A549 (cell line): ENCODE data around the gene PNPLA2. TPM values are rescaled to one million over a fixed set of nuclear protein-coding genes. Genes with fewer than 3 reads are reported as not detected.
A peak's percentile ranks its signal among the peaks of the same experiment; 100 is the strongest.

Experiments
- ATAC-seq, 2 experiments: fragments of 200-7000 bp in 1 of 2; fragments of >200 bp in 1 of 2; cut with Nextera tagmentation in 1 of 2; cut with Tn5 transposase in 1 of 2; 3 replicates each; pipeline versions ENCODE4 v1.8.0 to v1.9.1; 2018 to 2020; ENCODE audit warnings: mild to moderate bottlenecking in 1 of 2, moderate library complexity in 1 of 2
- CTCF ChIA-PET: fragments of 300-600 bp; sonication (Branson Sonifier 250); formaldehyde crosslinking; extraction: SDS; loops from one replicate; lab custom pipeline; 2021; ENCODE audit warnings: antibody characterized with exemption, inconsistent platforms; lab: Yijun Ruan, JAX
- POLR2A ChIA-PET: fragments of 350-600 bp; formaldehyde crosslinking; extraction: SDS; loops from one replicate; lab custom pipeline; 2021; ENCODE audit warnings: antibody characterized with exemption, inconsistent platforms; lab: Yijun Ruan, JAX
- DNase-seq, 2 experiments: peaks; one replicate each; pipeline versions ENCODE4 v3.0.0 to v3.0.0-alpha.2; 2011 to 2016; ENCODE audit warnings: low read depth in 1 of 2, low spot score in 1 of 2
- FAIRE-seq: peaks from 2 replicates; lab custom pipeline; 2011; peaks lifted over from hg19 to GRCh38; lab: Jason Lieb, UNC
- H3K27ac ChIP-seq, 2 experiments: fragments of >200 bp; sonication (Bioruptor Twin); formaldehyde crosslinking; 3 replicates each; pipeline ENCODE4 v1.5.1; 2016 to 2017
- H3K4me1 ChIP-seq: fragments of >200 bp; sonication (Bioruptor Twin); formaldehyde crosslinking; 3 replicates; pipeline ENCODE4 v1.6.1; 2016
- H3K4me2 ChIP-seq: fragments of >200 bp; sonication (Bioruptor Twin); formaldehyde crosslinking; 3 replicates; pipeline ENCODE4 v1.6.1; 2016
- H3K4me3 ChIP-seq: fragments of >200 bp; sonication (Bioruptor Twin); formaldehyde crosslinking; 3 replicates; pipeline ENCODE4 v1.5.1; 2016
- H3K9me3 ChIP-seq: fragments of >200 bp; sonication (Bioruptor Twin); formaldehyde crosslinking; 3 replicates; pipeline ENCODE4 v1.6.1; 2016
- CBX2 ChIP-seq: fragments of 200-600 bp; sonication (generic); IDR thresholded peaks from 2 replicates; pipeline ENCODE4 v1.6.1; 2016; ENCODE audit warnings: low read depth, mild to moderate bottlenecking, borderline replicate concordance
- CHD4 ChIP-seq: fragments of 200-600 bp; sonication (generic); IDR thresholded peaks from 2 replicates; pipeline ENCODE4 v1.6.1; 2016; ENCODE audit warnings: antibody characterized with exemption, mild to moderate bottlenecking, borderline replicate concordance
- EP300 ChIP-seq, 2 experiments: fragments of >200 bp; sonication (Bioruptor Twin); formaldehyde crosslinking; IDR thresholded peaks; 2 replicates in 1 of 2; 3 replicates in 1 of 2; pipeline ENCODE4 v1.6.1; 2016 to 2017
- ESRRA ChIP-seq: fragments of 150-350 bp; IDR thresholded peaks from 2 replicates; pipeline ENCODE4 v1.6.1; 2014; ENCODE audit warnings: mild to moderate bottlenecking, low read length, borderline replicate concordance
- FOXS1 ChIP-seq: fragments of 250-450 bp; sonication (Bioruptor Pico); IDR thresholded peaks from 2 replicates; pipeline ENCODE4 v1.5.0; 2020; ENCODE audit warnings: mild to moderate bottlenecking, moderate library complexity
- GATA3 ChIP-seq: IDR thresholded peaks from 2 replicates; pipeline ENCODE4 v1.6.1; 2012; ENCODE audit warnings: borderline replicate concordance
- HDAC2 ChIP-seq: fragments of 200-600 bp; sonication (generic); IDR thresholded peaks from 2 replicates; pipeline ENCODE4 v1.6.1; 2016
- HEYL ChIP-seq: fragments of 250-450 bp; sonication (Bioruptor Pico); IDR thresholded peaks from 2 replicates; pipeline ENCODE4 v1.8.0; 2021; ENCODE audit warnings: mild to moderate bottlenecking, moderate library complexity
- JUN ChIP-seq, 2 experiments: fragments of >200 bp; sonication (Bioruptor Twin); formaldehyde crosslinking; IDR thresholded peaks; 2 replicates in 1 of 2; 3 replicates in 1 of 2; pipeline ENCODE4 v1.6.1; 2016 to 2017
- PHF8 ChIP-seq: fragments of 200-600 bp; sonication (generic); IDR thresholded peaks from 2 replicates; pipeline ENCODE4 v1.6.1; 2016; ENCODE audit warnings: low read depth, mild to moderate bottlenecking, antibody characterized with exemption, moderate library complexity, borderline replicate concordance
- POLR2A ChIP-seq: IDR thresholded peaks from 2 replicates; pipeline ENCODE4 v1.6.1; 2012; ENCODE audit warnings: mild to moderate bottlenecking, low read length
- POLR2AphosphoS2 ChIP-seq: conservative IDR thresholded peaks from 2 replicates; pipeline ENCODE4 v1.6.1; 2012; ENCODE audit warnings: low read length, improper control_type of control experiment, inconsistent platforms
- RCOR1 ChIP-seq: fragments of 150-350 bp; IDR thresholded peaks from 2 replicates; pipeline ENCODE4 v1.6.1; 2014; ENCODE audit warnings: antibody characterized with exemption, low read length, low read depth
- SREBF2 ChIP-seq: fragments of 450-650 bp; IDR thresholded peaks from 2 replicates; pipeline ENCODE4 v1.6.1; 2014; ENCODE audit warnings: mild to moderate bottlenecking, moderate library complexity
- TFCP2L1 ChIP-seq: fragments of 250-450 bp; sonication (Bioruptor Pico); IDR thresholded peaks from 2 replicates; pipeline ENCODE4 v1.5.0; 2021; ENCODE audit warnings: mild to moderate bottlenecking
- ZC3H11A ChIP-seq: fragments of 450-650 bp; IDR thresholded peaks from 2 replicates; pipeline ENCODE4 v1.6.1; 2014; ENCODE audit warnings: antibody characterized with exemption, mild to moderate bottlenecking
- ZFP36 ChIP-seq: fragments of 450-650 bp; IDR thresholded peaks from 2 replicates; pipeline ENCODE4 v1.6.1; 2014; ENCODE audit warnings: borderline replicate concordance; ENCODE audit not compliant: partially characterized antibody
- WGBS: methylation state at CpG from one replicate; pipeline ENCODE4 v1.1.6; 2017; ENCODE audit errors: missing lambda C conversion rate; 5-methylcytosine and 5-hydroxymethylcytosine counted together
- polyA plus RNA-seq, 4 experiments: library from polyadenylated mRNA; depleted of rRNA in 3 of 4; stranded (reverse); fragments of >200 nt; fragmentation: RNase III in 1 of 4; extraction: RNeasy Plus Mini Kit Qiagen cat#74134 plus additional on column Dnase treatment in 1 of 4; gene quantifications; 2 replicates in 3 of 4; 3 replicates in 1 of 4; pipeline ENCODE4 v1.2.3, GENCODE V29; 2011 to 2017
- TF ChIP-seq, protein P1 (sequence below): fragments of 250-450 bp; sonication (Bioruptor Pico); IDR thresholded peaks from 2 replicates; pipeline ENCODE4 v1.5.0; 2021; ENCODE audit warnings: mild to moderate bottlenecking, moderate library complexity, borderline replicate concordance
- TF ChIP-seq, protein P2 (sequence below): fragments of 250-450 bp; sonication (Bioruptor Pico); IDR thresholded peaks from 2 replicates; pipeline ENCODE4 v1.5.0; 2020; ENCODE audit warnings: low read depth, mild to moderate bottlenecking, moderate library complexity
- TF ChIP-seq, protein P3 (sequence below): fragments of >200 bp; sonication (Bioruptor Twin); formaldehyde crosslinking; IDR thresholded peaks from 3 replicates; pipeline ENCODE4 v1.6.1; 2016
- TF ChIP-seq, protein P4 (sequence below): fragments of >200 bp; sonication (Bioruptor Twin); formaldehyde crosslinking; IDR thresholded peaks from 3 replicates; pipeline ENCODE4 v1.5.1; 2016

PNPLA2 gene
- polyA plus RNA-seq, 2 of the 4 experiments (the other 2 are of a cell fraction) = 13.2 to 25.4 TPM

DNA sequence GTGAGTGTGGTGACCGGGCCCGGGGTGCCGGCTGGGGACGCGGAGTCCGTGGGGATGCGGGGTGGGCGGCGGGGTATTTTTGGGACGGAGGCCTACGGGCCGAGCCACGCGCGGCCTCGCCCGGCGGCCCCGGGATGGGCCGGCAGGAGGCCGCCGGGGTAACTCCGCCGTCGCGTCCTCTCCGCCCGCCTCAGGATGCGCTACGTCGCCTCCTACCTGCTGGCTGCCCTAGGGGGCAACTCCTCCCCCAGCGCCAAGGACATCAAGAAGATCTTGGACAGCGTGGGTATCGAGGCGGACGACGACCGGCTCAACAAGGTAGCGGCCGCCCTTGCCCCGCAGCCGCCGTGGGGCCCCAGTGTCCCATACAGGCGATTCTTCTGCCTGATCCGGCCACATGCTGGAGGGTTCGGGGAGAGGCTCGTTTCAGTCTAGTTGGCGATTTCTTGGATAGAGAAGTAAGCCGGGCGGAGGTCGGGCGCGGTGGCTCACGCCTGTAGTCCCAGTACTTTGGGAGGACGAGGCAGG lies 8.6 kb upstream of the PNPLA2 start:
- H3K27ac ChIP-seq = peak overlapping the region; percentile 95 to 97
- H3K4me1 ChIP-seq = peaks cover 37% of the 10 kb centered on the region
- DNase-seq (no peak), ATAC-seq (peak in 1 of 2 experiments; percentile 1; a peak in 3 of 6 replicates), FAIRE-seq (no peak)
- TF ChIP-seq RCOR1 = no peak
- TF ChIP-seq, protein P1, sequence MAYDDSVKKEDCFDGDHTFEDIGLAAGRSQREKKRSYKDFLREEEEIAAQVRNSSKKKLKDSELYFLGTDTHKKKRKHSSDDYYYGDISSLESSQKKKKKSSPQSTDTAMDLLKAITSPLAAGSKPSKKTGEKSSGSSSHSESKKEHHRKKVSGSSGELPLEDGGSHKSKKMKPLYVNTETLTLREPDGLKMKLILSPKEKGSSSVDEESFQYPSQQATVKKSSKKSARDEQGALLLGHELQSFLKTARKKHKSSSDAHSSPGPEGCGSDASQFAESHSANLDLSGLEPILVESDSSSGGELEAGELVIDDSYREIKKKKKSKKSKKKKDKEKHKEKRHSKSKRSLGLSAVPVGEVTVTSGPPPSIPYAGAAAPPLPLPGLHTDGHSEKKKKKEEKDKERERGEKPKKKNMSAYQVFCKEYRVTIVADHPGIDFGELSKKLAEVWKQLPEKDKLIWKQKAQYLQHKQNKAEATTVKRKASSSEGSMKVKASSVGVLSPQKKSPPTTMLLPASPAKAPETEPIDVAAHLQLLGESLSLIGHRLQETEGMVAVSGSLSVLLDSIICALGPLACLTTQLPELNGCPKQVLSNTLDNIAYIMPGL (CRISPR knock-in tag) = peak; percentile 32; the same call in 1 of the 2 replicates
- TF ChIP-seq ZC3H11A = no peak
- TF ChIP-seq, protein P2, sequence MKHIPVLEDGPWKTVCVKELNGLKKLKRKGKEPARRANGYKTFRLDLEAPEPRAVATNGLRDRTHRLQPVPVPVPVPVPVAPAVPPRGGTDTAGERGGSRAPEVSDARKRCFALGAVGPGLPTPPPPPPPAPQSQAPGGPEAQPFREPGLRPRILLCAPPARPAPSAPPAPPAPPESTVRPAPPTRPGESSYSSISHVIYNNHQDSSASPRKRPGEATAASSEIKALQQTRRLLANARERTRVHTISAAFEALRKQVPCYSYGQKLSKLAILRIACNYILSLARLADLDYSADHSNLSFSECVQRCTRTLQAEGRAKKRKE (CRISPR knock-in tag) = no peak
- TF ChIP-seq, protein P3, sequence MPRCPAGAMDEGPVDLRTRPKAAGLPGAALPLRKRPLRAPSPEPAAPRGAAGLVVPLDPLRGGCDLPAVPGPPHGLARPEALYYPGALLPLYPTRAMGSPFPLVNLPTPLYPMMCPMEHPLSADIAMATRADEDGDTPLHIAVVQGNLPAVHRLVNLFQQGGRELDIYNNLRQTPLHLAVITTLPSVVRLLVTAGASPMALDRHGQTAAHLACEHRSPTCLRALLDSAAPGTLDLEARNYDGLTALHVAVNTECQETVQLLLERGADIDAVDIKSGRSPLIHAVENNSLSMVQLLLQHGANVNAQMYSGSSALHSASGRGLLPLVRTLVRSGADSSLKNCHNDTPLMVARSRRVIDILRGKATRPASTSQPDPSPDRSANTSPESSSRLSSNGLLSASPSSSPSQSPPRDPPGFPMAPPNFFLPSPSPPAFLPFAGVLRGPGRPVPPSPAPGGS = 0 out of 3 replicates have a peak, but pooled peaks have one; percentile 78
- peak; percentile 88 for TF ChIP-seq PHF8
- TF ChIP-seq, protein P4, sequence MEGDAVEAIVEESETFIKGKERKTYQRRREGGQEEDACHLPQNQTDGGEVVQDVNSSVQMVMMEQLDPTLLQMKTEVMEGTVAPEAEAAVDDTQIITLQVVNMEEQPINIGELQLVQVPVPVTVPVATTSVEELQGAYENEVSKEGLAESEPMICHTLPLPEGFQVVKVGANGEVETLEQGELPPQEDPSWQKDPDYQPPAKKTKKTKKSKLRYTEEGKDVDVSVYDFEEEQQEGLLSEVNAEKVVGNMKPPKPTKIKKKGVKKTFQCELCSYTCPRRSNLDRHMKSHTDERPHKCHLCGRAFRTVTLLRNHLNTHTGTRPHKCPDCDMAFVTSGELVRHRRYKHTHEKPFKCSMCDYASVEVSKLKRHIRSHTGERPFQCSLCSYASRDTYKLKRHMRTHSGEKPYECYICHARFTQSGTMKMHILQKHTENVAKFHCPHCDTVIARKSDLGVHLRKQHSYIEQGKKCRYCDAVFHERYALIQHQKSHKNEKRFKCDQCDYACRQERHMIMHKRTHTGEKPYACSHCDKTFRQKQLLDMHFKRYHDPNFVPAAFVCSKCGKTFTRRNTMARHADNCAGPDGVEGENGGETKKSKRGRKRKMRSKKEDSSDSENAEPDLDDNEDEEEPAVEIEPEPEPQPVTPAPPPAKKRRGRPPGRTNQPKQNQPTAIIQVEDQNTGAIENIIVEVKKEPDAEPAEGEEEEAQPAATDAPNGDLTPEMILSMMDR = no peak
- TF ChIP-seq TFCP2L1 (CRISPR knock-in tag) = no peak
- TF ChIP-seq JUN (IDR thresholded peaks at IDR 0.05) = peak in 1 of 2 experiments; percentile 41; a peak in 2 of 5 replicates
- TF ChIP-seq POLR2AphosphoS2 = no peak
- POLR2A ChIA-PET = interaction anchor here (1.0 to 2.0 kb wide), 9 partner anchors 9 to 234 kb away, joined by 3 to 35 read pairs (median 6); partner anchors contain the start of genes CD151, CEND1, CHID1 and PHRF1
- no peaks in the 10 kb centered on the region for H3K9me3 ChIP-seq
- H3K4me3 ChIP-seq = peak overlapping the region; percentile 94
- CTCF ChIA-PET = interaction anchor here (2.0 kb wide), 1 partner anchor 11 kb away, joined by 10 read pairs; no protein-coding TSS in a partner anchor
- H3K4me2 ChIP-seq = peak overlapping the region; percentile 87
- 0% methylated on average over 16 of the region's 55 CpGs for WGBS

DNA sequence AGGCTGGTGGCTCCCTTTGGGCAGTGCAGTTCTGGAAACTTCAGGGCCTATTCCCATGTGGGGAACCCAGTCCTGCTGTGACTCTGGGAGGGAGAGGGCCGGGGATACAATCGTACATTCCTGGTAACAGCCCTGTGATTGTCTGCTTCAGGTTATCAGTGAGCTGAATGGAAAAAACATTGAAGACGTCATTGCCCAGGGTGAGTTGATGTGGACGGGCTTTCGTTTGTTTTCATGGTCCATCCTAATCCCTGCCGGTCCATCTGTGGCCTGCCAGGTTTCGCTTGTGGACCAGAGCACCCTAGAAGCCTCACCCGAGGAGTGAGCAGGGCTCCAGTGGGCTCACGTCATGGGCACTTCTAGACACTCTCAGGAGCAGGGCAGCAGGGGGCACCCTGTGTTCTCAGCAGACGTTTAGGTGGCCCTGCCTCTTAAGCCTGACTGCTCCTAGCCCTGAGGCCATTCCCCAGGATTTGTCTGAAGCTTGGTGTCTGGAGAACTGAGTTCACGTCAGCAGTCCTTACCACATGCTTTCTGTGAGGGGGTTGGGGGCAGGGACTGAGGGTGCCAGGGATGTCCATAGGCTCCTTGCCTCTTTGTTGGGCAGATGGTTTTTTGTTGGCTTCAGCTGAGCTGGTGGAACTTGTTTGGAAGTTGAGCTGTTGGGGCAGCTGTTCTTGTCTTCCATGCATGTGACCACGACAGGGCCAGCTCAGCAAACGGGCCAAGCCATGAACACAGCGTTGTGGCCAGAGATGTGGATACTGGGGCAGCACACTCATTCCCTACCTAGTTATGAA lies 7.1 kb upstream of the PNPLA2 start:
- WGBS = 66% methylated on average over 12 of the region's 14 CpGs
- no peak for ATAC-seq
- H3K9me3 ChIP-seq = no peaks in the 10 kb centered on the region
- no peak for DNase-seq
- CTCF ChIA-PET = interaction anchor here (0.9 to 1.2 kb wide), 2 partner anchors 9 to 13 kb away, joined by 3 to 7 read pairs; no protein-coding TSS in a partner anchor
- TF ChIP-seq GATA3 = no peak
- no peak for TF ChIP-seq HEYL (CRISPR knock-in tag)
- no peak for TF ChIP-seq FOXS1 (CRISPR knock-in tag)
- no peak for TF ChIP-seq ESRRA
- TF ChIP-seq HDAC2 = no peak
- TF ChIP-seq SREBF2 = no peak
- TF ChIP-seq, protein P1 (CRISPR knock-in tag) = no peak
- no peak for TF ChIP-seq POLR2A
- no peak for TF ChIP-seq CHD4
- no peak for TF ChIP-seq EP300 (IDR thresholded peaks at IDR 0.05)
- no peak for TF ChIP-seq ZFP36
- no peak for TF ChIP-seq CBX2
- TF ChIP-seq RCOR1 = no peak
- FAIRE-seq = no peak
- H3K4me1 ChIP-seq = peaks cover 37% of the 10 kb centered on the region
- peak overlapping the region; percentile 94 for H3K4me3 ChIP-seq
- H3K4me2 ChIP-seq = peak overlapping the region; percentile 87
- H3K27ac ChIP-seq = peak overlapping the region; percentile 95 to 97
- POLR2A ChIA-PET = interaction anchor here (1.1 to 1.5 kb wide), 2 partner anchors 7 to 22 kb away, joined by 3 to 6 read pairs; partner anchors contain the start of gene PNPLA2
